K562 (cell line): ENCODE measurements around the gene ROS1. TPM values are rescaled to one million over a fixed set of nuclear protein-coding genes. Genes with fewer than 3 reads are reported as not detected.

Source experiments
- ATAC-seq: fragments of 200-7000 bp; cut with Tn5 transposase; 3 replicates; pipeline ENCODE4 v1.9.1; 2020; ENCODE audit warnings: moderate library complexity
- BruUV-seq: library from RNA; stranded (reverse); fragments of 400-500 nt; replicated peaks from 2 replicates; lab custom pipeline; 2021; lab: Mats Ljungman, UMichigan
- CTCF ChIA-PET: fragments of 300-600 bp; formaldehyde crosslinking; extraction: SDS; loops from one replicate; lab custom pipeline; 2021; ENCODE audit warnings: low intra/inter-chr PET ratio; lab: Yijun Ruan, JAX
- POLR2A ChIA-PET: fragments of 300-600, 350-650 bp; sonication (Branson Sonifier 250); formaldehyde crosslinking; extraction: SDS; loops from one replicate; lab custom pipeline; 2021; ENCODE audit warnings: antibody characterized with exemption, inconsistent platforms; lab: Yijun Ruan, JAX
- DNase-seq, 4 experiments: peaks; one replicate each; pipeline versions ENCODE4 v3.0.0 to v3.0.0-alpha.2; 2011 to 2018; ENCODE audit warnings: low spot score in 3 of 4, mixed read lengths in 3 of 4; ENCODE audit errors: extremely low read depth in 1 of 4
- FAIRE-seq: peaks from 2 replicates; lab custom pipeline; 2011; peaks lifted over from hg19 to GRCh38; lab: Jason Lieb, UNC
- H2AFZ ChIP-seq: 2 replicates; pipeline ENCODE4 v1.6.0; 2011; ENCODE audit warnings: low read depth, low read length, control low read depth, inconsistent platforms
- H3K27ac ChIP-seq: fragments of 200-600 bp; 3 replicates; pipeline ENCODE4 v1.8.0; 2011; ENCODE audit warnings: low read depth, mild to moderate bottlenecking, control low read depth, inconsistent platforms, low read length, moderate library complexity, mixed read lengths; ENCODE audit errors: extremely low read depth
- H3K27me3 ChIP-seq, 2 experiments: fragments of 300-600 bp in 1 of 2; 2 replicates in 1 of 2; 3 replicates in 1 of 2; pipeline versions ENCODE4 v1.6.0 to v1.8.0; 2011; ENCODE audit warnings: inconsistent platforms in 2 of 2, low read length in 2 of 2, mild to moderate bottlenecking in 1 of 2, mixed read lengths in 1 of 2, moderate library complexity in 1 of 2; ENCODE audit not compliant: control insufficient read depth in 2 of 2, insufficient read depth in 2 of 2
- H3K36me3 ChIP-seq: fragments of 300-600 bp; 3 replicates; pipeline ENCODE4 v1.8.0; 2011; ENCODE audit warnings: mild to moderate bottlenecking, low read length, inconsistent platforms; ENCODE audit not compliant: control insufficient read depth, insufficient read depth
- H3K4me1 ChIP-seq, 2 experiments: fragments of 200-600 bp in 1 of 2; replicated peaks in 1 of 2; 2 replicates in 1 of 2; 3 replicates in 1 of 2; pipeline versions ENCODE4 v1.5.1 to v1.8.0; 2011; ENCODE audit warnings: inconsistent platforms in 2 of 2, low read length in 2 of 2, mild to moderate bottlenecking in 1 of 2, mixed read lengths in 1 of 2, moderate library complexity in 1 of 2; ENCODE audit not compliant: control insufficient read depth in 2 of 2, insufficient read depth in 2 of 2
- H3K4me2 ChIP-seq: 2 replicates; pipeline ENCODE4 v1.6.1; 2011; ENCODE audit warnings: low read length, control low read depth, inconsistent platforms, mixed read lengths; ENCODE audit not compliant: insufficient read depth
- H3K4me3 ChIP-seq: fragments of 200-600 bp; sonication (generic), shearing (Covaris generic); 2 replicates; pipeline ENCODE4 v1.5.1; 2016; ENCODE audit warnings: control low read depth, inconsistent platforms
- H3K79me2 ChIP-seq: fragments of 200-600 bp; 3 replicates; pipeline ENCODE4 v1.8.0; 2011; ENCODE audit warnings: low read length, inconsistent platforms; ENCODE audit not compliant: control insufficient read depth, insufficient read depth
- H3K9ac ChIP-seq, 2 experiments: 2 replicates each; pipeline versions ENCODE4 v1.6.0 to v1.6.1; 2011; ENCODE audit warnings: low read depth in 2 of 2, low read length in 2 of 2, control low read depth in 1 of 2, inconsistent platforms in 1 of 2, mild to moderate bottlenecking in 1 of 2, mixed read lengths in 1 of 2; ENCODE audit not compliant: insufficient read depth in 1 of 2
- H3K9me1 ChIP-seq: one replicate; pipeline ENCODE4 v1.6.0; 2011; ENCODE audit warnings: inconsistent platforms, mild to moderate bottlenecking, low read length, moderate library complexity; ENCODE audit not compliant: control insufficient read depth, insufficient read depth
- H3K9me3 ChIP-seq: replicated peaks from 2 replicates; pipeline ENCODE4 v1.5.1; 2011; ENCODE audit warnings: low read depth, low read length, inconsistent platforms; ENCODE audit not compliant: control insufficient read depth, insufficient read depth
- H4K20me1 ChIP-seq: replicated peaks from 2 replicates; pipeline ENCODE4 v1.6.1; 2011; ENCODE audit warnings: low read length, inconsistent platforms, mixed read lengths; ENCODE audit not compliant: control insufficient read depth, insufficient read depth
- BRF1 ChIP-seq: IDR thresholded peaks from 3 replicates; pipeline ENCODE4 v1.6.1; 2011; ENCODE audit warnings: borderline replicate concordance, mild to moderate bottlenecking; ENCODE audit not compliant: insufficient read length; ENCODE audit errors: extremely low read depth
- HBP1 ChIP-seq: fragments of 450-650 bp; formaldehyde crosslinking; IDR thresholded peaks from 2 replicates; pipeline ENCODE4 v1.4.0; 2022; ENCODE audit warnings: missing genetic modification characterization
- NR4A1 ChIP-seq, 2 experiments: fragments of 250-450 bp in 1 of 2; fragments of 450-650 bp in 1 of 2; sonication (Bioruptor Pico) in 1 of 2; IDR thresholded peaks; 2 replicates each; pipeline versions ENCODE4 v1.4.0 to v1.6.1; 2016 to 2020; ENCODE audit warnings: mild to moderate bottlenecking in 2 of 2, missing compliant biosample characterization in 1 of 2, missing genetic modification characterization in 1 of 2, moderate library complexity in 1 of 2
- YBX1 ChIP-seq: fragments of 450-650 bp; IDR thresholded peaks from 2 replicates; pipeline ENCODE4 v1.7.1; 2016; ENCODE audit warnings: mild to moderate bottlenecking
- ZNF431 ChIP-seq: sonication (generic); formaldehyde crosslinking; IDR thresholded peaks from 2 replicates; pipeline ENCODE4 v1.8.0; 2022; ENCODE audit warnings: mild to moderate bottlenecking, missing genetic modification reagents
- WGBS: fragments of 100-300 bp; shearing (Covaris generic); methylation state at CpG from one replicate; pipeline ENCODE4 v1.1.6; 2016; ENCODE audit warnings: low coverage, mixed read lengths; ENCODE audit not compliant: insufficient coverage; ENCODE audit errors: missing lambda C conversion rate; 5-methylcytosine and 5-hydroxymethylcytosine counted together
- in situ Hi-C: fragments of 300-500 bp; cut with MboI; formaldehyde crosslinking; loops from 4 replicates; pipeline ENCODE4 v1.15.0; 2018; ENCODE audit warnings: inconsistent platforms, mixed read lengths
- intact Hi-C: fragments of 100-400 bp; cut with micrococcal nuclease; formaldehyde crosslinking; loops from 2 replicates; pipeline ENCODE4 v1.14.2; 2022
- polyA plus RNA-seq, 8 experiments: library from polyadenylated mRNA; depleted of rRNA in 4 of 8; stranded (reverse) in 5 of 8; unstranded in 3 of 8; fragments of >200 nt; fragmentation: Nextera tagmentation in 2 of 8; fragmentation: Illumina TruSeq in 1 of 8; extraction: Ambion mirVana in 2 of 8; extraction: Trizol in 1 of 8; gene quantifications; 2 replicates each; pipeline versions ENCODE4 v1.2.1 to v1.2.3, GENCODE V29; 2011 to 2014; ENCODE audit warnings: inconsistent platforms in 1 of 8, missing spikeins in 1 of 8
- total RNA-seq, 7 experiments: library from RNA; depleted of rRNA in 6 of 7; stranded (reverse); fragments of >200 nt in 6 of 7; fragmentation: Illumina TruSeq in 2 of 7; extraction: Trizol in 2 of 7; gene quantifications; 2 replicates each; pipeline versions ENCODE4 v1.2.1 to v1.2.3, GENCODE V29; 2011 to 2021; ENCODE audit warnings: low replicate concordance in 1 of 7

ROS1 gene
- total and polyA plus RNA-seq, 9 of the 15 experiments (the other 6 are each of a cell fraction or from before 2014, with no cell fraction given), result under 0.01 to 0.16 (median 0.04) TPM; not detected in 6

DNA sequence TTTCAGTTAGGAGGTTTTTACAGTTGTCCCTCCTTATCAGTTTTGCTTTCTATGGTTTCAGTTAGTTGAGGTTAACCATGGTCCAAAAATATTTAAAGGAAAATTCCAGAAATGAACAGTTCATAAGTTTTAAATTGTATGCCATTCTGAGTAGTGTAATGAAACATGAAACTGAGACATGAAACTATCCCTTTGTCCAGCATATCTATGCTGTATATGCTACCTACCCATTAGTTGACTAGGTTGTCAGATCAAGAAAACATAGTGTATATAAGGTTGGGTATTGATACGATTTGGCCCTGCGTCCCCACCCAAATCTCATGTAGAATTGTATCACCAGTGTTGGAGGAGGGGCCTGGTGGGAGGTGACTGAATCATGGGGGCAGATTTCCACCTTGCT lies 121.3 kb downstream of the ROS1 start:
- Histone ChIP-seq H4K20me1 (no peaks in the 10 kb centered on the region), H3K79me2 (no peaks in the 10 kb centered on the region), H3K9ac (no peak overlapping the region), H3K9me1 (no peaks in the 10 kb centered on the region), H3K4me1 (no peaks in the 10 kb centered on the region), H2AFZ (no peak overlapping the region), H3K27me3 (no peaks in the 10 kb centered on the region; a peak in 1 of 5 replicates), H3K27ac (no peak overlapping the region), H3K9me3 (no peaks in the 10 kb centered on the region), H3K4me3 (no peak overlapping the region)
- no peak for ATAC-seq
- FAIRE-seq, result no peak
- 0% methylated on average over 2 of the region's 2 CpGs for WGBS
- in situ Hi-C loops, result no loop called here
- intact Hi-C loops, result no loop called here
- DNase-seq, result no peak
- CTCF ChIA-PET, result no interaction called here
- no peak for TF ChIP-seq ZNF431 (CRISPR knock-in tag)
- TF ChIP-seq YBX1, result no peak
- TF ChIP-seq HBP1 (CRISPR knock-in tag), result no peak
- no peak for TF ChIP-seq BRF1
- no peak for TF ChIP-seq NR4A1 (CRISPR knock-in tag; IDR thresholded peaks at IDR 0.05)
- no peak for TF ChIP-seq NR4A1 (tag; IDR thresholded peaks at IDR 0.05)
- TF ChIP-seq, all 486 proteins: peak for 0
- no peak overlapping the region for H3K4me2 ChIP-seq
- POLR2A ChIA-PET, result interaction anchor here (0.8 kb wide), 1 partner anchor 14 kb away, joined by 3 read pairs; no protein-coding TSS in a partner anchor
- no TSS peak for BruUV-seq
- H3K36me3 ChIP-seq, result no peaks in the 10 kb centered on the region
